Measurements from ENCODE around the gene TRIM2.

Gene TRIM2

DNA sequence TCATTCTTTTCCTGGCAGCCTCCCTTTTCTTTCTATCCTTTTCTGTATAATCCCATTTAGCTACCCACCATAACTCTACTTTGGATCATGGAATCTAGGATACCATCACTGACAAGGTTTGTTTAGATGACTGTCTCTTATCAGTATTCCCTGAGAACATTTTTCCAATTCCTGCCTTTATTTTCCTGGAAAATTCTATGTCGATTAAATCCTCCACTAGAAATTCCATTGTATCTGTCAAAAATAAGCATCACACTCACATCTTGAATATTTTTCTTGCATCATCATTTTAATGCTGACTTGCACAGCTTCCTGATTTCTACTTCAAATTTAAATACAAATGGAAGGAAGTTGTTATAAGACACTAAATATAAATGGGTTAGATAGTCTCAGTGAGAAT is 20.2 kb downstream of the TRIM2 start:
- DNase-seq, result no peak

DNA sequence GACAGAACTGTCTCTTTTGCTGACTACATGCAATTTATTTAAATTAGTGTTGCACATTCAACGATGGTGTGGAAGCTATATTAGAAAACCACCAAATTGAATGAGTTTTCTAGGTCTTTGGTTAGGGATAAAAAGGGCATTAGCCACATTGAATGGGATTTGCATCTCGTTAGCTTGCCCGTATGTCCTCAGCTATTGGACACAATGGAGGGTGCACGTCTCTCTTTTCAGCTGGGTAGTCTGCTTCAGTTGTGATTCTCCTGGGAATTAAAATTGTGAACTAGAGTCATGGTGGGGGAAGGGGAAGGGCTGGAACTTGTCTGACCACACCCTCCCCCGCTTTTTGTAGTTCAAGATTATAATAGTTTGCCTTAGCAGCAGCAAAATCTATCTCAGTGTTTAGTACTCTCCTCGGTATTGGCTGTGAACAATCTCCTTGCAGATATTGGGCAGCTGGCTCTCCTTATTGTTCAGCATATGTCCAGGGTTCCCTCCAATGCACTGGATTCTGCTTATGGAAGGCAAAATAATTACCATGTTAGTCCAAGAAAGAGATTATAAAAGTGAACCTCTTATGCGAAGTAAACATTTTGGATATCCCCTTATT is 23.3 kb downstream of the TRIM2 start:
- no peak for DNase-seq

DNA sequence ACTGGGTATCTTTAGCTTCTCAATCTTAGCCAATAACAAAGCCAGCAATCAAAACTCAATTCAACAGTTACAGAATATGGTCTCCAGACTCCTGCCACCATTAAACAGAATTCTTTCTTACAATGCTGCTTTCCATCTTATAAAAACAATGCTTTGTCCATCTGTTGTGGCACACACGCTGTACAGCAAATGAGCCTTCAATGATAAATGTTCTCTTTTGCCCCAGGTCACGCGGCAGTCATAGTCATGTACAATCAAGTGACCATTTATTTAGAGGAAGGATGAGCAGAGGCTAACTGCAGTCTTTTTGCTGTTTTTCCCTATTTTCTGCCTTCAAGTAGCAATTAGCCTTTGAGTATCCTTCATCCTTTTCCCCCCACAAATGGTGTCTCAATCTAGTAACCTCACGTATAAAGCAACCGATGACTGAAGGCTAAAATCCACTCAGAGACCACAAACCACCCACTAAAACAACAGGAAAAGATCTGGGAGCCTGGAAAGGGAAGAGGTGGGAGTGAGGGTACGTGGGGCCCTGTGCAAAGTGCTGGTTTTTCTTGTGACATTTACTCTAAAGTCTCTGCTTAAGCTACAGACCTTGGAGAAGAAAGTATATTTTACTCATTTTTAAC is 24.4 kb downstream of the TRIM2 start:
- no peak for DNase-seq

DNA sequence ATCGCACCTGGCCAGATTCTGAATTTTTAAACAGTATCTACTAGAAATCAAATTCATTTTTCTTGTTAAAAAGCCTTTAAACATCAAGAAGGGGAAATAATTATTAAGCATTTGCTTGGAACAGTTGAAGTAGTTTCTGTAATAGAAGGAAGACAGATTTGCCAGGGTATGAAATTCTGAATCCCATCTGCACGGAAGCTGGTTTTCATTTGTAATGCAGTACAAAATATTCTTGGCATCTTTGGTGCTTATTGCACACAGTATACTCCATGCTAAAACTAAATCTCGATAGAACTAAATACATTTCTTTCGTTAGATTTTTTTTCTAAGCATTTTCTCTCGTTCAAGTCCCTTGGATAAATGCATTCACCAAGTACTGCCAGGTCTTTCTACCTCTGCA is 25.3 kb downstream of the TRIM2 start:
- no peak for DNase-seq

DNA sequence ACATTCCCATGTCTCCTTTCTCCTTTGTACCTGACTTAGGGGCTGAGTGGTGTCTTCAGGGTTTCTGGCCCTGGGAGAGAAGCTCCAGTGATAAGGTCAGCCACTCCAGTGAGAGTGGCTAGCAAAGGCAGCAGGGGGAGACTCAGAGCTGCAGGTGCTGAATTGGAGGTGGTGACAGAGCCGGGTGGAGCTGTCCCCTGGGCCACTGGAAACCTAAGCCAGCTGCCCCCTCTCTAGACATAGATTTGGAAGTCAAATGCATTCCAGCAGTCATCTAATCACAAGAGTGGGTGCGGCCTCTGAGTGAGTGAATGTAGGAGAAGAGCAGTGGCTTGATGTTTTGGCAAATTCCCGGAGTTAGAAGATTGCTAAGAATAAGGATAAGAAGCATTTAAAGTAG is 28.5 kb downstream of the TRIM2 start:
- no peak for DNase-seq

DNA sequence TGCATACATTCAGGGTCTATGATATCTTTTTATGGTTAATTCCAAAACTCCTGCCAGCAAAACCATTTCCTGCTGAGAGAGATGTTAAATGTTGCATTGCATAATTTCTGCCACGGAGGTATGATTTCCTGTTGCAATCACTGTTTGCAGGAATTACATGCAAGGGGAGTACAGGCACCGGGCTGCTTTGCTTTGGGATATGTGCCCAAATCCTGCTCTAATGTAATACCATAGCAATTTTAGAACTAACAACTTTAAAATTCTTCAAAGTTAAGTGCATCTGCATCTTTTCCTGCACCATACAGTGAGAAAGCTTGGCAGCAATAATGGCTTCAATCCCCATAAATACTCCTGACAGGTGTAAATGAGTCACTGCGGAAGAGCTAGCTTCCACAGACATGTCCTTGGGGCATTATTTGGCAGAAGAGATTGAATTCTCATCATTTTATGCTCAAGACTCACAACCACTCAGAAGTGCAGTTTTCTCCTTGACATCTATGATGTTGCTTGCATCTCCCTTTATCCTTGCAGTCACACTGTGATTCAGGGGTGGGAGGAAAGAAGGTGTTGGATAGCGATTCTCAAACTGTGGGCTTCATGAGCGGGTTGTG is 29.6 kb downstream of the TRIM2 start:
- DNase-seq, result no peak

DNA sequence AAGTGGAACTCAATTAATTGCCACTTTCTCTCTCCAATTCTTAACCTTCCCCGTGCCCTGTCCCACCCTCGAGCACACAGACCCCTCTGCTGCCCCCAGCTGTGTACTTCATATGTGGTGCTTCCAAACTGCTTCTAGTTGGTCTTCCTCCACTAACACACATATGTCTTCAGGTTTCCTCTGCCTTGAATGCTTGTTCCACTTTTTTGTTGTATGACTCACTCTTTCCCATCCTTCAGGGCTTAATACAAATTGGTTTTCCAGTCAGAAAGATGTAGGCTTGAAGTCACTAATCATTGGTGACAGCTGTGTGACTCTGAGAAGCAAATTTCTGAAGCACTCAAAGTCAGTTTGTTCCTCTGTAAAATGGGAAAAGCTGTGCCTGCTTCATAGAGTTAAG is 30.6 kb downstream of the TRIM2 start:
- no peak for DNase-seq

DNA sequence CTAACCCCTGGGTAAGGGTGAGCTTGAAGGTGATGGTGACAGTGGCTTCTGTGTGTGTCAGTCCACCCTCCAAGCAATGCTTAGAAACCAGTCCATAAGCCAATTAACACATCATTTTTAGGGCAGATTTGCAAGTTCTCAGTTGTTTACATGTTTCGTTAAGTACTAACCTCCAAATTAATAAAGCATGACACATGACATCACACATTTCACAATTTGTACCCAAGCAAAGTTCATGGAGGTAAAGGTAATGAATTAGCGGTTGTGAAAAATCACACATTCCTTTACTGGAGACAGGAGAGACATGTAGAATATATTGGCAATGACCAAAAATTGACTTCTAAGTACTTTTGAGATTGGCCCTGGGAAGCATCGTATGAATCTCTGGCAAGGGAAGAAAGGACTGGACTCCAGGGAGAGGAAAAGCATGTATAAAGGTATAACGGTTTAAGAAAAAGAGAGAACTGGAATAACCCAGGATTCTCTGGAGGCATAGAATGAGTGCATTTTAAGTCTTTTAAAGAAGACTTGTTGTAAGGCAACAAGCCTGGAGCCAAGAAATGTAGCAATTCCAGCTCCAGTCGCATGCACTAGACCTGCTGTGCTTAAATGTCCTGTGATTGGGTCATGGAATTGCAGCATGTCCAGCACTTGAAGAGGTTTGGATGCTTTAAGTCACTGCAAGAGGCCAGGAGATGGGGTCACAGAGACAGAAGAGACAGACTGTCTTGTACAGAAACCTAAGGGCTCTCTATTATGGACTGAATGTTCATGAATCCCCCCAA is 34.1 kb downstream of the TRIM2 start:
- DNase-seq, result no peak

DNA sequence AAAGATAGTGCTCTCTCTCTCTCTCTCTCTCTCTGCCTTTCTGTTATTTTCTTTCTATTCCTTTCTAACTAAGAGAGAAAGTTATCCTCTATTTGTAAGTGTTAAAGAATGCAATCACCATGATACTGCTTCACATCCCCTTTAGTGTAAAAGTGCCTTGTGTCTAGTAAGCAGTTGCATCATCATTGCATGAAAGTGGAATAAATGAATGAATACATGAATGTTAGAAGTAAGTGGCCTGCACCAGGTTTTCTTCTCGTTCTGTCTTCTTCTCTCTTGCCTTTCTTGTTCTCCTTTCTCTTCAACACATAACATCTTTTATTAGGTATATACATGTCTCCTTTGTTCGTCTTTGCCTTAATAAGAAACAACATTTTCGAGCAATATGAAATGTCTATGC is 35.2 kb downstream of the TRIM2 start:
- DNase-seq, result no peak

DNA sequence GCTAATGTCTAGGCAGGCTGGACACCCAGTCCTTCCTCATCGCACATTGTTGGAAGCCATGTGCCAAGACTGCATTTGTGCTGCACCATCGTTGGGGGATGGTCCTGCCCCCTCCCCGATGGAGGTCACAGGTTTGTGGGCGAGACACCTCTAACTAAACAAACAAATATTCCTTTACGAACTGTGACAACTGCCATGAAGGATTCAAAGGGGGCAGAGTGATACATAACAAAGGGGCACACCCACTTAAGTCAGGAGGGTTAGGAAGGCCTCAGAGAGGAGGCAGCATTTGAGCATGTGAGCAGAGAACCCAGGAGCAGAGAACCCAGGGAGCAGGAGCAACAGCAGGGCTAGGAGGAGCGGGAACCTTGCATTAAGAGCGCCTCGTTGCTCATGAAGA is 37.1 kb downstream of the TRIM2 start:
- DNase-seq, result no peak

DNA sequence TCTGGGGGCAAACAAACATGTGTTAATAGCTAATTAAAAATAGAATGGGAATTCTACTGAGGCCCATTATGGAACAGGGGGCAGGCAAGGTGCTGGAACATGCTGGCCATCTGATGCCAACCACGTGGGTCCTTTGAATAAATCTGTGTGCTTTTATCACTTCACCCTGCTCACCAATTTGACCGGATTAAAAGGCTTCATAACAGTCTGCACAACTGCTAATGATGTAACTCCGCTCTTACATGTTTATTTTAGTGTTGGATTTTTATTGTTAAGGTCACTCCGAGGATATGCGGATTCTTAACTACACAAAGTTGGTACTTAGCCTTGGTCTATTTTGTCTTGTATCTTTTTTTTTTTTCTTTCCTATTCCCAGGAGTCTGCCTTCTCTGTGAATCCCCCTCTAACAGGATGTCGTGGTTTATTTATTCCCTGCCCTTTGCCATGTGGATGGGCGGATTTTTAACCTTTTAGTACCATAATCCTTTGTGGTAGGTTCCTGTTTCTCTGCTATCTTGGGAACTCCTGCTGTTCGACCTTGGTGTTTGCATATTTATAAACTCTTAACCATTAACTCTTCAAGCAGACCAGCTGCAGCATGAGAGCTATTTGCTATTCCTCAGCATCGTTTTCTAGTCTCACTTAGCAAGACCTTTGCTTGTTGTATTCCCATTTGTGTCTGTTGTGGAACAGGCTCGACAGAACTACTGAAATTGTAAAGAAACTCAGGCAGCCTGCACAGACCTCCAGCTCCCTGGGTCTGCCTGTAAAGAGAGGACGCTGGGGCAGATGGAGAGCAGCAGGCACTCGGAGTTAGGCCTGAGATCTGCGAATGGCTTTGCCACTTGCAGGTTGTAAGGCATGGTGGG is 38.0 kb downstream of the TRIM2 start:
- no peak for DNase-seq

DNA sequence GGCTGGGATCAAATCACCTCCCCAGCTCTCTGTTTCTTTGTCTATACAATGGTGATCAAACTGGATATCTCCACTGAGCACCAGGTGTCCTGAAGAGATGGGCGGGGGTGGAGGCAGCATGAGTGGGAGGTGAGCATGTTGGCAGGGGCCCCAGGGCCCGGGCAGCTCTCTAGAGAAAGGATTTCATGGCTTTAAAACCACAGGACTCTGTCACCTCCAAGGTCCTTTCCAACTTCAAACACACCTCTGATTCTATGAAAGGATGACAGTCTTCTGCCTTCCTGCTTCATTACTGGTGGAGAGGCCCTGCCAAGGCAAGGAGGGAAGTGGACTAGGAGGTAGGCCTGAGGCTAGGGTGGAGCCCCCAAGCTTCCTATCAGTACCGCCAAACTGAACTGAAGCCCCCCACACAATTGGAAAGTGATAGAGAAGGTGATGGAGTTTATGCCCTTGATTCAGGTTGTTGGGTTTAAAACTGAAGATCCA is 38.6 kb downstream of the TRIM2 start:
- no peak for DNase-seq

DNA sequence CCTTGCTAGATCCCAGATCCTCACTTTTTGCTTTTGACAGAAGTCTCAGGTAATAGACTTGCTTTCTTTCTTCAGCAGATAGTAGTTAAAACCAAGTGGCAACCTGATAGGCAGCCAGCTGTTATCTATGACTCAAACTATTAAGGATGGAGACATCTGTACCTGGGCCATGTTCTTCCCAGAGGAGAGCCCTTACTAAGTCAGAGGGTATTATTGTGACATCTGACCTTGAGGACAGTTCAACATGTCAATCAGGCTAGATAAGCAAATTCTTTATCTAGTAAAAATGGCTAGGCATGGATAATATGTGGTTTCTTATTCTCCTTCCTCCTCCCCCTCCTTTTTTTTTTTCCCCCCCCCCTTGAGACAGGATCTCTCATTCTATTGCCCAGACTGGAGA is 39.2 kb downstream of the TRIM2 start:
- no peak for DNase-seq

DNA sequence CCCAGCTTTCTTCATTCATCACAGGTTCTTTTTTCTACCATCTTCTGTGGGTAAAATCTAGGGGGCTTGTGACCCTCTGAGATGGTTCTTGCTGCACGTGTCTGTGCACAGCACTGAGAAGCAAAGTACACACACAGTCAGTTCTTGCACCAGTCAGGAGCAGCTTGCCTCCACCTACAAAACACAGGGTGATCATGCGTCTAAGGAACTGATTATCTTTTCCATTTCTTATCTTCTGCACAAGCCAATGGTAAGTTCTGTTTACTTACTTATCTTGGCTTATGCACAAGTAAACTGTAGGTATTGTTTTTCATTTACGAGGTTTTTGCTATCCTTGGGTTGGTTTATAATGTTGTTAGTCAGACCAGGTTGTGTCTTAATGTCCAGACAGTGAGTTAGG is 40.7 kb downstream of the TRIM2 start:
- no peak for DNase-seq

DNA sequence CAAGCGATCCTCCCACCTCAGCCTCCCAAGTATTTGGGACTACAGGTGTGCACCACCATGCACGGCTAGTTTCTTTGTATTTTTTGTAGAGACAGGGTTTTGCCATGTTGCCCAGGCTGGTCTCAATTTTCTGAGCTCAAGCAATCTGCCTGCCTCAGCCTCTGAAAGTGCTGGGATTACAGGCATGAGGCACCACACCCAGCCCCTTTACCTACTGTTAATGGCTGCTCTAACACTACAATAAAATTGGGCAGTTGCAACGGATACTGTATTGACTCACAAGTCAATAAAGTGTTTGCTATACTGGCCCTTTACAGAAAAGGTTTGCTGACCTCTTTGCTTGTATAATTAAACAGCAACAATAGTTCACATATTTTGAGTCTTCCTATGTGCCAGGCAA is 41.5 kb downstream of the TRIM2 start:
- DNase-seq, result no peak

DNA sequence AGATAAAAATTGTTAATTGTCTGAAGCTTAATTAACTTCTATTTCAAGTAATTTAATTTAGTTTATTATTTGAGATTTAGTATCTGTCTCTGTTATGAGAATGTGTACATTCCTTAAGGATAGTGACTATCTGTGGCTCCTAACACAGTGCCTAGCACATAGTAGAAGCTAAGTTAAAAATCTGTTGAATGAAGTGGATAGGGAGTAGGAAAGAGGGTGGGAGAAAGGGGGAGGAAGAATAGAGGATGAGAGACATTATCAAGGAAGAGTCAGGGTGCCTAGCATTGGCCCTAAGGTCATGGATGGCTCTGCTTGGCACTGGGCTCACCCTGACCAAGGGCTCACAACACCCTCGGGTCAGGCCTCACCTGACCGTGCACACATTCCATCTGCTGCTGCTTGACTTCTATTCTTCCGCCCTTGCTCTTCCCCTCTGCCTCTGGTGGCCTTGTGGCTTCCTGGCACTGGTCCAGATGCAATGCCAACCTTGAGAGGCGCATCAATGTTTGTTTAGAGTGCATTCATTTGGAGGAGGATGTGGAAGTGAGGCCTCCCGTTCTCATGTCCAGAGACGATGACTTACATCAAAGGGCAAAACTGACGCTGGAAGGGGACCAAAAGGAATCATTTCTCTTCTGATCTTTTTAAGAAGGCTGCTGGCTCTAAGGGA is 42.3 kb downstream of the TRIM2 start:
- DNase-seq, result no peak

DNA sequence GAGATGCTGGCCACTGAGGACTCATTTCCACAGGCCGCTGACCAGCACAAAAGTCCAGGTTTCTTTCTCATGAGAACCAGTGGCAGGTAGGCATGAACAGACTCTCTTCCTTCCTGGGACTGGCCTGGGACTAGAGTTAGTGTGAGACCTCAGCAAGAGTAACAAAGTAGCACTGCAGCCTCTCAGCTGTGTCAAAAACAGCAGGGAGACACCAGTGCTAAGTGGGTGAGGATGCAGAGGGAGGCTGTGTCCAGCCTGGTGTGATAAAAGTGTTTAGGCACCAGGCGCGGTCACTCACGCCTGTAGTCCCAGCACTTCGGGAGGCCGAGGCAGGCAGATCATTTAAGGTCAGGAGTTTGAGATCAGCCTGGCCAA is 42.9 kb downstream of the TRIM2 start:
- DNase-seq, result no peak

DNA sequence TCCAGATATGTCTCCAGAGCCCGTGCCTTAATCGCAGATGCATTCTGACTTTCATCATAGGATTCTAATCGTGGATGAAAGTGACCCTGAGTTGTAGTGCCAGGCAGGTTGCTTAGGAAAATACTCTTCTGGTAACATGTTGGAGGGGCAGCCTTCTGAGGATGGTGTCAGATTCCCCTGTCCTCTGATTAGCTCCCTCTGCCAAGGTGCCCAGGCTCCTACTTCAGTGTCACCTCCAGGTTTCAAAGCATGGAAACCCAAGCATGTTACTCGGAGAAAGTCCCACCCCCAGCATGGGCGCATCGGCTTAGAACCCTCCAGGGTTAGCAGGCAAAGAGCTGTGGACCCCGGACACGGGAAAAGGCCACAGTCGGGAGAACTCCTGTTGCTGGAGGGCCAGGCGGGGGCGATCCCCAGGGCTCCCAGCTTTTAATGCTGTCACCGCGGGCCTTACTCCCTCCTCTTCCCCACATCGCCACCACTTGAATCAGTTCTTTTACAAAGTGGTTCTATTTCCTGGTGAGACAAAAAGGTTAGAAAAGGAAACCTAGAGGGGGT is 44.5 kb downstream of the TRIM2 start:
- no peak for DNase-seq

DNA sequence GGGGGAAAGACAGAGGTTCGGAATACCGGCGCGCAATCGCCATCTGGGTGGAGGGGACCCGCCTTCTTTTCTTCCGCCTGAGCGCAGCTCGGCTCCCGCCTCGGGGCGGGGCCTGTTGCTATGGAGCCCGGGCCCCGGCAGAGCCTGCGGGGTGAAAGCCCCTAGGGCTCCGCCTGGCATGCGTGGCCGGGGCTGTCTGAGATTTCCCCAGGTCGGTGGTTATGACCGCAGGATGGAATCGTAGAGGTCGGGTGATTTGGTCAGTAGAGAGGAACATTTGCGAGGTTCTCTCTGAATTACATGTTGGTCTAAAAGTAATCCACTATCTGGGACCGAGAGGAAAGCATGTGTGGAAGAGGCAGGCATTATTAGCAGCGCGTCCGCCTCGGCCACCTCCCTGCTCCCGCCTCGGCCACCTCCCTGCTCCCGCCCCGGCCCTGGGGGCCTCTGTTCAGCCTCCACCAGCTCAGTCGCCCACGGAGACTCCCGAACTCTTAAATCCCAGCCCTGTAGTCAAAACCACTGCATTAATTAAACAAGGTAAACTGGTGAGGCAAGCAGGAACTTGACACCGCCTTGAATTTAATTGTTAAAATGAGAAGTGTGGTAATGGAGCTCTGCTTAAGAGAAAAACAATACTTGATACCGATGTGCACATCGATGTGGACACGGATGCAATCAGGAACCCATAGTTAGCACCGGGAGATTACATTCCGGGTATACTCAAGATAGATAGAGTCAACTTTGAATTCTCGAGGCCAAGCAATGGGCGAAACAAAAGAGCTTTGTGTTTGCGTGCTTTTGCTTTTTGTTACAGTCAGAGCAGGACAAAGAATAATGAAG is 45.2 kb downstream of the TRIM2 start:
- peak; percentile 87 for DNase-seq

DNA sequence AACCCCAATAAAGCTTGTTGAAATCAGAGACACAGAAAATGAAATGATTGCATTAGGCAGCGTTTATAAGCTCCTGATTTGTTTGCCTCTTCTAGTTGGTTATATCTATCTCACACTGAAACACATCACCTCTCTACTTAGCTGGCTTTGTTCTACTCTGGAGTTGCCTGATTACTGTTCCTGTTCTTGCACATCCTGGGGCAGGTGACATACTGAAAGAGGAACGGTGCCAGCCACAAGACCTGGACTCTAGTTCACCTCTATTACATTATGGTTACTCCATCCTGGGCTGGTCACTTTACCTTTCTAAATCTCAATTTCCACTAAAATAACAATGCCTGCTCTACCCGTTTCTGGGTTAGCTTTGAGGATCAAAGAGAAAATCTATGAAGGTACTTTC is 47.9 kb downstream of the TRIM2 start:
- DNase-seq, result no peak

DNA sequence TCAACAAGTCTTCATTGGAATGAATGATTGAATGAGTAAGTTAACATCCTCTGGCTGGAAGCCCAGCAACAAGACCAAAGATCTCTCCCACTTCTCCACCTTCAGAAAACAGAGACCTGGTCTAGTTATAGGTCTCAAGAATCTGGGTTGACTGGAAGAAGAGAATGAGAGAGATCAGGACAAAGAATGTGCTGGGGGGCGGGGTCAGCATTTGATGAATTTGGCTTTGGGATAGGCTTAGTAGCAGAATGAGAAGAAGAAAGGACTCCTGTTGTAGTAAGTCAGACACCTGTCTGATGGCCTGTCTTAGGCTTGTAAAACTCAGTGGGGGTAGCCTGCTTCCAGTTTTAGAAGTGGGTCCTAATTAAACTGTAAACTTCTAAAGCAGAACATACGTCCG is 51.0 kb downstream of the TRIM2 start:
- no peak for DNase-seq
